Calu3 (cell line): Measurements from ENCODE around the gene C5orf24. TPM values are rescaled to one million over a fixed set of nuclear protein-coding genes. Genes with fewer than 3 reads are reported as not detected.

ENCODE experiments used
- BruUV-seq: library from RNA; stranded (reverse); fragments of 400-500 nt; replicated peaks from 2 replicates; lab custom pipeline; 2021; lab: Mats Ljungman, UMichigan
- CTCF ChIA-PET: fragments of 300-600 bp; sonication (Branson Sonifier 250); formaldehyde crosslinking; loops from one replicate; lab custom pipeline; 2022; ENCODE audit warnings: antibody characterized with exemption; lab: Charles Lee
- DNase-seq: peaks from one replicate; pipeline ENCODE4 v3.0.0; 2022
- H3K27ac Mint-ChIP-seq: one replicate; pipeline ENCODE4 v1.8.0; 2022; ENCODE audit warnings: mixed read lengths; ENCODE audit not compliant: unreplicated experiment
- H3K27me3 Mint-ChIP-seq: one replicate; pipeline ENCODE4 v1.8.0; 2022; ENCODE audit warnings: mixed read lengths; ENCODE audit not compliant: unreplicated experiment
- H3K36me3 Mint-ChIP-seq: one replicate; pipeline ENCODE4 v1.8.0; 2022; ENCODE audit warnings: mild to moderate bottlenecking, moderate library complexity, mixed read lengths; ENCODE audit not compliant: insufficient read depth, unreplicated experiment
- H3K4me1 Mint-ChIP-seq: one replicate; pipeline ENCODE4 v1.8.0; 2022; ENCODE audit warnings: mild to moderate bottlenecking, low read depth, mixed read lengths; ENCODE audit not compliant: unreplicated experiment
- H3K4me3 Mint-ChIP-seq: one replicate; pipeline ENCODE4 v1.8.0; 2022; ENCODE audit warnings: mild to moderate bottlenecking, low read depth, moderate library complexity, mixed read lengths; ENCODE audit not compliant: unreplicated experiment
- H3K9me3 Mint-ChIP-seq: one replicate; pipeline ENCODE4 v1.8.0; 2022; ENCODE audit warnings: low read depth, mixed read lengths; ENCODE audit not compliant: unreplicated experiment
- intact Hi-C: fragments of 100-400 bp; cut with micrococcal nuclease; formaldehyde crosslinking; loops from one replicate; pipeline ENCODE4 v1.10.0; 2022; ENCODE audit not compliant: unreplicated experiment
- total RNA-seq: library from RNA; stranded (reverse); gene quantifications from 2 replicates; pipeline ENCODE4 v1.2.3, GENCODE V29; 2022
- TF ChIP-seq, protein P1 (sequence below): fragments of 200-600 bp; IDR thresholded peaks from one replicate; pipeline ENCODE4 v1.8.0; 2022; ENCODE audit warnings: antibody characterized with exemption; ENCODE audit not compliant: unreplicated experiment

Gene C5orf24
- total RNA-seq, 1 experiment from 2014 or later, result 63.4 TPM

DNA sequence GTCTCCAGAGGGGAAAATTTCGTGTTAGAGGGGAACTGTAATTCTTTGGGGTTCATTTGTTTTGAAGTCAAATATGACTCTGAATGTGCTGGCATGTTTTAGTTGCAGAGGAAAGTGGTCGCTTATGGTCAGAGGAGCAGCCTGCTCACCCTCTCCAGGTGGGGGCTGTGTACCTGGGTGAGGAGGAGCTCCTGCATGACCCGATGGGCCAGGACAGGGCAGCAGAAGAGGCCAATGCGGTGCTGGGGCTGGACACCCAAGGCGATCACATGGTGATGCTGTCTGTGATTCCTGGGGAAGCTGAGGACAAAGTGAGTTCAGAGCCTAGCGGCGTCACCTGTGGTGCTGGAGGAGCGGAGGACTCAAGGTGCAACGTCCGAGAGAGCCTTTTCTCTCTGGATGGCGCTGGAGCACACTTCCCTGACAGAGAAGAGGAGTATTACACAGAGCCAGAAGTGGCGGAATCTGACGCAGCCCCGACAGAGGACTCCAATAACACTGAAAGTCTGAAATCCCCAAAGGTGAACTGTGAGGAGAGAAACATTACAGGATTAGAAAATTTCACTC is 41.9 kb downstream of the C5orf24 start:
- BruUV-seq, result no TSS peak
- Mint-ChIP-seq H3K36me3 (no peaks in the 10 kb centered on the region), H3K27ac (no peak overlapping the region), H3K9me3 (no peaks in the 10 kb centered on the region), H3K4me3 (no peak overlapping the region), H3K4me1 (no peaks in the 10 kb centered on the region), H3K27me3 (no peaks in the 10 kb centered on the region)
- TF ChIP-seq, protein P1, sequence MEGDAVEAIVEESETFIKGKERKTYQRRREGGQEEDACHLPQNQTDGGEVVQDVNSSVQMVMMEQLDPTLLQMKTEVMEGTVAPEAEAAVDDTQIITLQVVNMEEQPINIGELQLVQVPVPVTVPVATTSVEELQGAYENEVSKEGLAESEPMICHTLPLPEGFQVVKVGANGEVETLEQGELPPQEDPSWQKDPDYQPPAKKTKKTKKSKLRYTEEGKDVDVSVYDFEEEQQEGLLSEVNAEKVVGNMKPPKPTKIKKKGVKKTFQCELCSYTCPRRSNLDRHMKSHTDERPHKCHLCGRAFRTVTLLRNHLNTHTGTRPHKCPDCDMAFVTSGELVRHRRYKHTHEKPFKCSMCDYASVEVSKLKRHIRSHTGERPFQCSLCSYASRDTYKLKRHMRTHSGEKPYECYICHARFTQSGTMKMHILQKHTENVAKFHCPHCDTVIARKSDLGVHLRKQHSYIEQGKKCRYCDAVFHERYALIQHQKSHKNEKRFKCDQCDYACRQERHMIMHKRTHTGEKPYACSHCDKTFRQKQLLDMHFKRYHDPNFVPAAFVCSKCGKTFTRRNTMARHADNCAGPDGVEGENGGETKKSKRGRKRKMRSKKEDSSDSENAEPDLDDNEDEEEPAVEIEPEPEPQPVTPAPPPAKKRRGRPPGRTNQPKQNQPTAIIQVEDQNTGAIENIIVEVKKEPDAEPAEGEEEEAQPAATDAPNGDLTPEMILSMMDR, result no peak
- DNase-seq, result no peak
- CTCF ChIA-PET, result no interaction called here
- intact Hi-C loops, result no loop called here

DNA sequence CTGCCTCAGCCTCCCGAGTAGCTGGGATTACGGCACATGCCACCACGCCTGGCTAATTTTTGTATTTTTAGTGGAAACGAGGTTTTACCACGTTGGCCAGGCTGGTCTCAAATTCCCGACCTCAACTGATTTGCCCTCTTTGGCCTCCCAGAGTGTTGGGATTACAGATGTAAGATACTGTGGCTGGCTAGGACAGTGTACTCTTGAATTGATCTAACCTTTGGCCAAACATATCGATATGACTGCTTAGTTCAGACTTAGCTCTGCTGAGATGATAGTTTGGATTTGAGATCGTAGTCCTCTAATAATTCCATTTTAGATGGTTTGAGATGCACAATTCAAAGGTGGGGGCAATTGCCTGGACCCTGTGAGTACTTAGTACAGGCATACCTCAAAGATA is 43.6 kb downstream of the C5orf24 start:
- CTCF ChIA-PET, result no interaction called here
- Mint-ChIP-seq H3K27ac (no peak overlapping the region), H3K4me3 (no peak overlapping the region), H3K4me1 (no peaks in the 10 kb centered on the region), H3K9me3 (no peaks in the 10 kb centered on the region), H3K27me3 (no peaks in the 10 kb centered on the region), H3K36me3 (no peaks in the 10 kb centered on the region)
- no peak for DNase-seq
- BruUV-seq, result no TSS peak
- intact Hi-C loops, result no loop called here
- TF ChIP-seq, protein P1, result no peak

DNA sequence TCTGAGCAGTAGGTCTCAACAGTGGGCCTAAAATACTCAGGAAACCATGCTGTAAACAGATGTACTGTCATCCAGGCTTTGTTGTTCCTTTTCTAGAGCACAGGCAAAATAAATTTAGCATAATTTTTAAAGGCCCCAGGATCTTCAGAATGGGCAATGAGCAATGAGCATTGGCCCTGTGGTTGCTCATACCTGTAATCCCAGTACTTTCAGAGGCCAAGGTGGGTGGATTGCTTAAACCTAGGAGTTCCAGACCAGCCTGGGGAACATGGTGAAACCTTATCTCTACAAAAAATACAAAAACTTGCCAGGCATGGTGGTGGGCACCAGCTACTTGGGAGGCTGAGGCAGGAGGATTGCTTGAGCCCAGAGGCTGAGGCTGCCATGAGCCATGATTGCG is 45.7 kb downstream of the C5orf24 start:
- BruUV-seq, result no TSS peak
- no peak overlapping the region for H3K27ac Mint-ChIP-seq
- no peaks in the 10 kb centered on the region for H3K27me3 Mint-ChIP-seq
- H3K4me1 Mint-ChIP-seq, result no peaks in the 10 kb centered on the region
- no peaks in the 10 kb centered on the region for H3K36me3 Mint-ChIP-seq
- CTCF ChIA-PET, result interaction anchor here (1.1 kb wide), 1 partner anchor 13 kb away, joined by 5 read pairs; the partner anchor contains the start of gene PCBD2
- no peak overlapping the region for H3K4me3 Mint-ChIP-seq
- intact Hi-C loops, result no loop called here
- TF ChIP-seq, protein P1, result no peak
- no peak for DNase-seq
- no peaks in the 10 kb centered on the region for H3K9me3 Mint-ChIP-seq

DNA sequence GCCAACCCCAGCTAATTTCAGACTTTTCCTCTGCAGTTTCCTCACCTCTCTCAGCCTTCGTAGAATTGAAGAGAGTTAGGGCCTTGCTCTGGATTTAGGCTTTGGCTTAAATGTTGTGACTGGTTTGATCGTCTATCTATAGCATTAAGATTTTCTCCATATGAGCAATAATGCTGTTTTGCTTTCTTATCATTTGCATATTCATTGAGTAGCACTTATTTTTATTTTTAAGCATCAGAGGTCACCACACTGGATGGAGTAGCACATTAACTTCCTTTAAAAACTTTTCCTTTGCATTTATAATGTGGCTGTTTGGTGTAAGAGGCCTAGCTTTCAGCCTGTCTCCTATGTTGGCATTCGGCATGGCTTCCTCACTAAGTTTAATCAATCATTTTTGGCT is 46.5 kb downstream of the C5orf24 start:
- H3K36me3 Mint-ChIP-seq, result no peaks in the 10 kb centered on the region
- no peaks in the 10 kb centered on the region for H3K9me3 Mint-ChIP-seq
- H3K4me3 Mint-ChIP-seq, result no peak overlapping the region
- BruUV-seq, result no TSS peak
- TF ChIP-seq, protein P1, result no peak
- CTCF ChIA-PET, result interaction anchor here (1.1 kb wide), 1 partner anchor 12 kb away, joined by 5 read pairs; the partner anchor contains the start of gene PCBD2
- H3K27ac Mint-ChIP-seq, result no peak overlapping the region
- DNase-seq, result no peak
- H3K4me1 Mint-ChIP-seq, result no peaks in the 10 kb centered on the region
- H3K27me3 Mint-ChIP-seq, result no peaks in the 10 kb centered on the region
- intact Hi-C loops, result no loop called here
